Heart left ventricle (tissue), 13 donors: ENCODE results near the gene CAPN10.

Source experiments
- POLR2A ChIP-seq, 2 donors: fragments of 450-650 bp; IDR thresholded peaks; one replicate each; pipeline ENCODE4 v1.6.1; 2017; ENCODE audit warnings: antibody characterized with exemption in 2 of 2, mild to moderate bottlenecking in 2 of 2, moderate library complexity in 2 of 2
- TF ChIP-seq, protein P1 (sequence below), 12 donors: fragments of 200-600 bp; sonication (generic) in 4 of 12; IDR thresholded peaks; one replicate each; pipeline versions ENCODE4 v1.5.0 to v1.8.0; 2018 to 2022; ENCODE audit warnings: antibody characterized with exemption in 12 of 12, mild to moderate bottlenecking in 5 of 12
- donor health status: ischemic (EF 13 %, LVEDD 7.1; RV severe dilation, severe dysfunction).
- donor health status: DM: no; HTN: yes; CAD: no.
- donor health status: DM: no; HTN: no; CAD: no.
- donor health status: ischemic (EF 25% LVEDD 6.9; RV normal size, moderate dysfunction).
- donor health status: ischemic (EF 25% LVEDD 5.7; RV mildly dilated, moderate dysfunction).
- donor health status: ischemic (EF 35%, LVEDD 5.7; RV mildly dilated, moderate dysfunction).
- donor health status: nonischemic (EF 11% LVEDD 7.7; RV severe dilation, severe dysfunction).
- donor health status: DM: yes; HTN: yes; CAD: no.
- donor health status: PGD.
- donor health status: ischemic (EF 29% LVEDD 5.4; RV normal size, mild dysfunction).
- donor health status: nonischemic (EF 23%, LVEDD 6.1; RV moderate dilation, normal function).

DNA sequence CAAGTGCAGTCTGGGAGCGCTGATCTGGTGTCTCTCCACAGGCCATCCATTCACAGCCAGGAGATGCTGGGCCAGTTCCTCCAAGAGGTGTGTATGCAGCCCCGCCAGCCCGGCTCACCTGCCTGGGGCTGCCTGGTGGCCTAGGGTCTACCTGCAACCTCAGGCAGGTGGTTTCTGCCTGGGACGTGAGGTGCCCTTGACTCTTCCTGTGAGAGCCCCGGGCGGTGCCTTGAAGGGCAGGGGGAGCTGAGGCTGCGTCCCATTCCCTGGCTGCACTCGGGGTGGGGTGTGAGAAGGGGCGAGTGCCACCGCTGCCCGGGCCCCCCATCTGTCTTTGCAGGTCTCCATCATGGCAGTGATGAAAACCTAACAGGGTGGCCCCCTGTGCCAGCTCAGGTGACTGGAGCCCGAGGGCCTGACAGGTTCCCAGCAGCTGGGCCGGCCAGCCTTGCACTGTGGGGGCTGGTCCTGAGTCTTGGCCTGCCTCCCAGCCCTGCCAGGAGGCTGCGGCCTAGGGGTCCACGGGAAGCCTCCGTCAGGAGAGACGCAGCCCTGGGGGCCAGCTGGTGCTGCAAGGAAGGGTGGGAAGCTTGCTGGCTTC is 11.9 kb downstream of the CAPN10 start:
- TF ChIP-seq, protein P1, sequence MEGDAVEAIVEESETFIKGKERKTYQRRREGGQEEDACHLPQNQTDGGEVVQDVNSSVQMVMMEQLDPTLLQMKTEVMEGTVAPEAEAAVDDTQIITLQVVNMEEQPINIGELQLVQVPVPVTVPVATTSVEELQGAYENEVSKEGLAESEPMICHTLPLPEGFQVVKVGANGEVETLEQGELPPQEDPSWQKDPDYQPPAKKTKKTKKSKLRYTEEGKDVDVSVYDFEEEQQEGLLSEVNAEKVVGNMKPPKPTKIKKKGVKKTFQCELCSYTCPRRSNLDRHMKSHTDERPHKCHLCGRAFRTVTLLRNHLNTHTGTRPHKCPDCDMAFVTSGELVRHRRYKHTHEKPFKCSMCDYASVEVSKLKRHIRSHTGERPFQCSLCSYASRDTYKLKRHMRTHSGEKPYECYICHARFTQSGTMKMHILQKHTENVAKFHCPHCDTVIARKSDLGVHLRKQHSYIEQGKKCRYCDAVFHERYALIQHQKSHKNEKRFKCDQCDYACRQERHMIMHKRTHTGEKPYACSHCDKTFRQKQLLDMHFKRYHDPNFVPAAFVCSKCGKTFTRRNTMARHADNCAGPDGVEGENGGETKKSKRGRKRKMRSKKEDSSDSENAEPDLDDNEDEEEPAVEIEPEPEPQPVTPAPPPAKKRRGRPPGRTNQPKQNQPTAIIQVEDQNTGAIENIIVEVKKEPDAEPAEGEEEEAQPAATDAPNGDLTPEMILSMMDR (IDR thresholded peaks at IDR 0.05), result no peak
- no peak for TF ChIP-seq POLR2A (IDR thresholded peaks at IDR 0.05)
